ENCODE measurements around the gene ACACB.

Gene ACACB

DNA sequence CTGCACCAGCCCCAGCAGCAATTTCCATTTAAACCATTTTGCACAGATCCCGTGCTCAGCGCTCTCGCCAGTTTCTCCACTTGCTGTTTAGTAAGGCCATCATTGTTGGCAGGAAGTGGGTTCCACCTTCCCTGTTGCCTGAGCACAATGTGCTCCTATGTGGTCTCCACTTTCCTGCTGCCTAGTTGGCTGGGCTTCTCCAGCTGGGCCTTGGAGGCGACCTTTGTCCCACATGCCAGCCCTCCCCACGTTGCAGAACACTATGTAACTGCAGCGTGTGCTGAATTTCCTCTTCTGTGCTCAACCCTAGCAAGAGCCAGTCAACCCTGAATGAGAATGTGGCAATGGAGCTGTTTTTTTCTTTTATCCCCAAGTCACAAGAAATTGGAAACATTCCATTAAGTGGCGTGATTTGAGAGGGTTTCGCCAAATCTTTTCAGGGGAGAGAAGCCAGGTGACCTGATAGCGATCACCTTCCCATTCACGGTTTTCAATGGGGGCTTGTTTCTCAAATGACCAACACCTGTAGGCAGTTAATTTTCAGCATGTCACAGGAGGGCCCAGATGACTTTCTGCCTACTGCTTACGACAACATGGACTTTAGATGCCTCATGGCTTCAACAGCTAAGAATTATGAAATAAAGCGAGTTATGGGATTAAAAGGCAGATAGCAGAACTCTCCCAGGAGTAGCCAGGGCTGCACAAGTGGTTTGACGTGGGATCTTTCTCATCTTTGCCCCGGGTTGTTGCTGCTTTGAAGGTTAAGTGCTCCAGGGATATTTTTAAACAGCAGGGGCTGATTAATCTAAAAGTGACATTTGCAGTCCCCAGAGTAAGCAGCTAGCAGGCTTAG is at the start of gene ACACB:
TSS of gene ACACB (plus strand) at position 830 of the 853 bp plus-strand sequence. CDS start 22,819 bp downstream, outside the sequence.
- DNase-seq (ENCODE audit: low read depth in 2 of 2), result no peak

GRCh38 chr12:109069307-109070271 is 46.8 kb upstream of the ACACB start:
- no peak for DNase-seq (ENCODE audit: low read depth in 2 of 2)

DNA sequence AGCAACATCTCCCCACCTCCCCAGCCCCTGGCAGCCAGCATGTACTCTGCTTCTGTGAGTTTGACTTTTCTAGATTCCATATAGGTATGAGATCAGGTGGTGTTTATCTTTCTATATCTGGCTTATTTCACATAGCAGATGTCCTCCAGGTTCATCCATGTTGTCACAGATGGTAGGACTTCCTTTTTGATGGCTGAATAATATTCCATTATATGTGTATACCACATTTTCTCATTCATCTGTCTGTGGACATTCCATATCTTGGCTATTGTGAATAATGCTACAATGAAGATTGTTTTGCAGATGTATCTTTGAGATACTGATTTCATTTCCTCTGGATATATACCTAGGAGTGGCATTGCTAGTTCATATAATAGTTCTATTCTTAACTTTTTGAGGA is 41.5 kb upstream of the ACACB start:
- no peak for DNase-seq (ENCODE audit: low read depth in 2 of 2)

DNA sequence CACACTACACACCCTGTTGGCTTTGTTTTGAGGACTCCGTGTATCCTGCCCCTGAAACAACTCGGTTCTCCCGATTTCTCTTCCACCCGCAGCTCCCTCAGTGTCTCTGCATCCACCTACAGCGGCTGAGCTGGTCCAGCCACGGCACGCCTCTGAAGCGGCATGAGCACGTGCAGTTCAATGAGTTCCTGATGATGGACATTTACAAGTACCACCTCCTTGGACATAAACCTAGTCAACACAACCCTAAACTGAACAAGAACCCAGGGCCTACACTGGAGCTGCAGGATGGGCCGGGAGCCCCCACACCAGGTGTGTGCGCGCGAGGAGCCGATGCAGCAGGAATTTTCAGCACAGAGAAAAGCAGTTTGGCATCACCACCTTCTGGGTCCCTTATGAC is 33.6 kb upstream of the ACACB start:
- DNase-seq (ENCODE audit: low read depth in 2 of 2), result no peak

DNA sequence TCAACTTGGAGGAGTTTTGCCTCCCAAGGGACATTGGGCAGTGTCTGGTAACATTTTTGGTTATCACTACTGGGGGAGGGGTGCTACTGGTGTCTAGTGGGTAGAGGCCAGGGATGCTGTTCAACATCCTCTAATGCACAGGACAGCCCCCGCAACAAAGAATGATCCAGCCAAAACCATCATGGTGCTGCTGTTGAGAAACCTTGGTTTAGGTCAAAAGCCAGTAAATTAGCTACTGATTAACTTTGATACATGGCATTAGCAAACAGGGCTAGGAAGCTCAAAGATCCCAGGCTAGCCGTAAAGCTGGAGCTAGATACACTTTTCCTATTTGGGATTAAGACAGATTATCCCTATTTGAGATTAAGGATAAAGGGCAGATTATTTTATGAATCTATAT is 32.0 kb upstream of the ACACB start:
- no peak for DNase-seq (ENCODE audit: low read depth in 2 of 2)

GRCh38 chr12:109085590-109085989 is 30.8 kb upstream of the ACACB start:
- no peak for DNase-seq (ENCODE audit: low read depth in 2 of 2)

DNA sequence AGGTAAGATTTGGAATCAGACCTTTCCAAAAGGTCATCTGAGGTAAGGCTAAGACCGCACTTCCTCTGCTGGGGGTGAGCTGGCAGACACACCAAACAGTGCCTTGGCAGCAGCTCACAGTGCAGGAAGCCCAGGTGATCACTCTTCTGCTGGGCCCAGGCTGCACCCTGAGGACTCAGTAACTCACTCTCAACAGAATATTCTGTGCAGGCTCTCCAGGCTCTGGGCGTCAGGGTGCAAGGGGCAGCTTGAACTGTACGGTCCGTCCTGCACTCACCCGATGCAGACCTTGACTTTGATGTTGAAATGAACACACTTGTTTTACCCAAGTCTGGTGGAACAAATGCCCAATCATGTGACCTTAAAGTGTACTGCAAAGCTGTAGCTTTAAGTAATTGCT is 29.1 kb upstream of the ACACB start:
- DNase-seq (ENCODE audit: low read depth in 2 of 2), result no peak

DNA sequence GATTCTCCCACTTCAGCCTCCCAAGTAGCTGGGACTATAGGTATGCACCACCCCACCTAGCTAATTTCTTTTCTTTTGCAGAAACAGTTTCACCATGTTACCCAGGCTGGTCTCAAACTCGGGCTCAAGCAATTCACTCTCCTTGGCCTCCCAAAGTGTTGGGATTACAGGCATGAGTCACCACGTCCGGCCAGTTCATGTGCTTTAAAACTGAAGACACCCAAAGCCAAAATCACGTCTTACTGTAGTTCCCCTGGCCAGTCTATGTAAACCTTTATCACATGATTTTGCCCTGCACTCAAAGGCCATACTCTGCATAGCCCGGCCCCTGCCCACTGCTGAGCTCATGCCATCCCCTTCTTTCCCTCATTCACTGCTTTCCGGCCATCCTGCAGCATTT is 27.6 kb upstream of the ACACB start:
- DNase-seq (ENCODE audit: low read depth in 2 of 2), result no peak

DNA sequence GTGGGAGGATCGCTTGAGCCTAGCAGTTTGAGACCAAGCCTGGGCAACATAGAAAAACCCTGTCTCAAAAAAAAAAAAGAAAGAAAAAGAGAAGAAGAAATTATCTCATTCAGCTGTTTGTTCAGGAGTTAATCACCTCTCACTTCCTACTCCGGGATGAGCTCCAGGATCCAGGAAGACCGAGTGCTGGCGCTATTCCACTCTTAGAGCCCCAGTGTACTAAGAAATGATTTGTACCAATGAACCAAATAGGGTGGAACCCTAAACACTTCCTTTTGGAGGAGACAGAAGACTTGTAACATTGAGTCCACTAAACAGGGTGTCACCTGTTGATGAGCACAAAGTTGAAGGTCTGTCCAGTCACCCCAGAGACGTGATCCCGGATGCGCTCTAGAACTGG is 26.7 kb upstream of the ACACB start:
- DNase-seq (ENCODE audit: low read depth in 2 of 2), result no peak

- no peak for DNase-seq (ENCODE audit: low read depth in 2 of 2)
Observed at GRCh38 chr12:109092497-109093021, 23.8 kb upstream of the ACACB start.

DNA sequence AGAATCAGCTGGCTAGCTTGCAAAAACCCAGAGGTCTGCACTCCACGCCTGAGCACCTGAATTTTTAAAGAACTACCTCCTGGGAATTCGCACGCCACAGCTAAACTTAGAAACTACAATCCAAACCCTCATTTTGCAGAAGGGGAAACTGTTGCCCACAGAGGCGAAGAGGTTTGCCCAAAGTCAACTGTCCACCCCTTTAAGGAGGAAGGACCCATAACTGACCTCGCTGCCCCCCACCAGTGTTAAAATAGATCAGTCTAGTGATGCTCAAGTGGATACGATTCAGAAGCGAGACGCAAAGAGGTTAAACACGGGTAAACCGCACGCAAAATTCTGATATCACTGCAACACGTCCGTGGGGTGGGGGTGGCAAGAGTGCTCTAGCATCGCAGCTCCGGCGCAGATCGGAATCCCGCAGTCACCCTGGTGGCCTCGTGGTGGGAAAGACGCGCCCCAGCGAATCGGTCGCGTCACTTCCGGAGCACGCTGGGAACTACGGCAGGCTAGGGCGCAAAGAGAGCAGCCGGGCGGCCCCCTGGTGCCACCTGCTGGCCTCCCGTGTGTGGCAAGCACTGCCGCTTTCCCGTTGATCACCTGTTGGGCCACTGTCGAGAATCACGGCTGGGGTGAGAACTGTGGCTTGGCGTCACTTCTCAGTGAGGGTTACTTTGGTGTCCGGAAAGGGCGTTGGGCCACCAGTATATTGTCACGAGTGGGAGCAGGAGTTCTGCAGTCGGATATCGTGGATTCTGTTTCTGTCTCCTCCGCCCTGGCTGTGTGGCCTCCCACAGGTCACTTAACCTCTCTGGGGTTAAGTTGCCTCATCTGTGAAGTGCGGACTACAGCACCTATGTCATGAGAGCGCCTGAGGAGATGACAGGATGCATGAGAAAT is 23.1 kb upstream of the ACACB start, which contains the start of gene ALKBH2:
TSS of gene ALKBH2 (minus strand) at position 451 of the 897 bp plus-strand sequence. CDS start 686 bp downstream, outside the sequence.
- DNase-seq (ENCODE audit: low read depth in 2 of 2), result peak; percentile 72 to 74

- DNase-seq (ENCODE audit: low read depth in 2 of 2), result no peak
Observed at GRCh38 chr12:109097140-109097434, 19.3 kb upstream of the ACACB start.

DNA sequence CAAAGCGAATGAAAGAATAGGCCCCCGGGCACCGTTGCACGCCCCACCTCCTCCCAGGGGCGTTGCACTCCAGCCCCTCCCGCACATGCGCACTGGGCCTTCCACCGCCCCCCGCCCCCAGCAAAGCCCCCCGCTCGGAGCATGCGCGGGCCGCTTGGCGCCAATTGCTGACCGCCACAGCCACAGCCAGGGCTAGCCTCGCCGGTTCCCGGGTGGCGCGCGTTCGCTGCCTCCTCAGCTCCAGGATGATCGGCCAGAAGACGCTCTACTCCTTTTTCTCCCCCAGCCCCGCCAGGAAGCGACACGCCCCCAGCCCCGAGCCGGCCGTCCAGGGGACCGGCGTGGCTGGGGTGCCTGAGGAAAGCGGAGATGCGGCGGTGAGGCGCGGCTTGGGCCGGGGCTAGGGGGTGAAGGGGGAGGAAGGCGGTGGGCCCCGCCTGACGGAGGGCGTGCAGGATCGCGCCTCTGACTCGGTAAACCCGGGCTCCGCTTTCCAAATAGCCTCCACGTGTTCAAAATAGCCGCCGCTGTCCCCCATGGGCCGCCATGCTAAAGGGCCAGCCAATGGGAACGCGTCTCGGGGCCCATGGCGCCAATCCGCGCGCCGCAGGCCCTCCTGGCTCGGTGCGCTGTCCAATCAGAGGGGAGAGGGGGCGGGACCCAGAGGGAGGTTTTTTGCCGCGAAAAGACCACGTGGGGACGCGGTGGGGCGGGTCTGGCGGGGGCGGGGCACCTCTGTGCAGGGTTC is 18.8 kb upstream of the ACACB start, which contains the start of gene UNG:
TSS of gene UNG (plus strand) at position 163 of the 748 bp plus-strand sequence. CDS start at position 246, 83 bp downstream.
- peak; percentile 90 to 92 for DNase-seq (ENCODE audit: low read depth in 2 of 2)

DNA sequence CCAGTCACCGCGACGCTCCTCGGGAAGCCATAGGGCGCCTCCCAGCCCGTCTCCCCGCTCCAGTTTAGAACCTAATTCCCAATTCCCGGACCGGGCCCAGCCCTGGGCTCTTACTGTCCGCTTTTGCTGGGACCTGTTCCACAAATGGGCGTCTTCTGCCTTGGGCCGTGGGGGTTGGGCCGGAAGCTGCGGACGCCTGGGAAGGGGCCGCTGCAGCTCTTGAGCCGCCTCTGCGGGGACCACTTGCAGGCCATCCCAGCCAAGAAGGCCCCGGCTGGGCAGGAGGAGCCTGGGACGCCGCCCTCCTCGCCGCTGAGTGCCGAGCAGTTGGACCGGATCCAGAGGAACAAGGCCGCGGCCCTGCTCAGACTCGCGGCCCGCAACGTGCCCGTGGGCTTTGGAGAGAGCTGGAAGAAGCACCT is 18.2 kb upstream of the ACACB start:
- no peak for DNase-seq (ENCODE audit: low read depth in 2 of 2)

- DNase-seq (ENCODE audit: low read depth in 2 of 2), result no peak
Observed at GRCh38 chr12:109098651-109099050, 17.7 kb upstream of the ACACB start.

GRCh38 chr12:109099431-109100020 is 16.9 kb upstream of the ACACB start:
- no peak for DNase-seq (ENCODE audit: low read depth in 2 of 2)

DNA sequence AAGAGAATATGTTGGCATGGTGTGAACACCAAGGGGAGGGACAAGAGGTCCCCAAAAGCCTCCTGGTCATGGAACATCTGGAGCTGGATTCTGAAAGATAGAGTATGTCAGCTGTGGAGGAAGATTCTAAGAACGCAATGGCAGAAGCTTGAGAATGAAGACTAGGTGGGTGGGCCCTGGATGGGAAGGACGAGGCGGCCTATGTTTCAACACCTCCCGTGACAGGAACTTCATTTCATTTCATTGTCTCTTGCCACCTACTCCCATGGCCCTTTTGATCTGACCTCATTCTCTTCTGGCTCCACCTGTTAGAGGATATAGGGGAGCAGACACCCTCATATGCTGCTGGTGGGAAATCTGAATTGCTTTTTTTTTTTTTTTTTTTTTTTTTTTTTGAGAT is 15.6 kb upstream of the ACACB start:
- DNase-seq (ENCODE audit: low read depth in 2 of 2), result no peak

GRCh38 chr12:109102491-109102890 is 13.9 kb upstream of the ACACB start:
- DNase-seq (ENCODE audit: low read depth in 2 of 2), result no peak

DNA sequence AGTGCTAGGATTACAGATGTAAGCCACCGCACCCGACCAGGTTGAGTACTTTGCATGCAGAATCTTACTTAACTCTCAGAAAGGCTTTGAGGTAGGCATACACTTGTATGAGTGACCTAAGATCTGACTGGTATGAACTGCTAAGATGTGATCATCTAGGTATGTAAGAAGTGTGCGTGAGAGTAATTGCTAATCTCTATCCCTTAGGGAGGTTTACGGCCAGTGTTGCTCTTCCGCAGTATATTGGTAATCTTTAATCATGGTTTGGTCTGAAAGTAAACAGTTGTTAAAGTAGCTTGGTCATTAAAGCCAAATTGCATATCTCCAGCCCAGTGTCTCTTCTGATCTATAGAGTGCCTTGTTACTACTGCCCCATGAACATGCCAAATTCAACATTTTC is 11.2 kb upstream of the ACACB start:
- no peak for DNase-seq (ENCODE audit: low read depth in 2 of 2)

DNA sequence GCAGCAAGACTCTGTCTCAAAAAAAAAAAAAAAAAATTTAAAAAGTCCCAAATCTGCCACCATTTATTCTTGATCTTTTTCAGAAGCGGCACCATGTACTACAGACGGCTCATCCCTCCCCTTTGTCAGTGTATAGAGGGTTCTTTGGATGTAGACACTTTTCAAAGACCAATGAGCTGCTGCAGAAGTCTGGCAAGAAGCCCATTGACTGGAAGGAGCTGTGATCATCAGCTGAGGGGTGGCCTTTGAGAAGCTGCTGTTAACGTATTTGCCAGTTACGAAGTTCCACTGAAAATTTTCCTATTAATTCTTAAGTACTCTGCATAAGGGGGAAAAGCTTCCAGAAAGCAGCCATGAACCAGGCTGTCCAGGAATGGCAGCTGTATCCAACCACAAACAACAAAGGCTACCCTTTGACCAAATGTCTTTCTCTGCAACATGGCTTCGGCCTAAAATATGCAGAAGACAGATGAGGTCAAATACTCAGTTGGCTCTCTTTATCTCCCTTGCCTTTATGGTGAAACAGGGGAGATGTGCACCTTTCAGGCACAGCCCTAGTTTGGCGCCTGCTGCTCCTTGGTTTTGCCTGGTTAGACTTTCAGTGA is 6.5 kb upstream of the ACACB start:
- DNase-seq (ENCODE audit: low read depth in 2 of 2), result no peak

All from fibroblast of skin of left quadriceps (primary cell).